Left lung (tissue), 10 donors: ENCODE results near the gene ZNF202. TPM values are rescaled to one million over a fixed set of nuclear protein-coding genes. Genes with fewer than 3 reads are reported as not detected.
A peak's percentile ranks its signal among the peaks of the same experiment; 100 is the strongest.
"Not testable (repeated sequence)": the region's sequence is repeated elsewhere in the genome, so short reads cannot be mapped to it uniquely, and the experiment has no call there.

ENCODE experiments used
- ATAC-seq: fragments of 200-7000 bp; cut with Tn5 transposase; one replicate; pipeline ENCODE4 v1.9.1; 2020; ENCODE audit warnings: moderate library complexity
- DNase-seq, 4 donors: peaks; one replicate each; pipeline ENCODE4 v3.0.0-alpha.2; 2013 to 2020
- H3K27ac ChIP-seq, 2 donors: fragments of 200-600 bp; sonication (generic) in 1 of 2; one replicate each; pipeline versions ENCODE4 v1.5.0 to v1.8.0; 2020 to 2021
- H3K27me3 ChIP-seq, 2 donors: fragments of 200-600 bp; sonication (generic) in 1 of 2; one replicate each; pipeline versions ENCODE4 v1.5.0 to v1.8.0; 2020 to 2021
- H3K36me3 ChIP-seq, 2 donors: fragments of 200-600 bp; sonication (generic) in 1 of 2; one replicate each; pipeline versions ENCODE4 v1.5.0 to v1.8.0; 2020 to 2021
- H3K4me1 ChIP-seq, 2 donors: fragments of 200-600 bp; one replicate each; pipeline ENCODE4 v1.8.0; 2021
- H3K4me3 ChIP-seq, 2 donors: fragments of 200-600 bp; sonication (generic) in 1 of 2; one replicate each; pipeline versions ENCODE4 v1.5.0 to v1.8.0; 2020 to 2021; ENCODE audit warnings: mild to moderate bottlenecking in 1 of 2
- H3K9me3 ChIP-seq, 2 donors: fragments of 200-600 bp; sonication (generic) in 1 of 2; one replicate each; pipeline versions ENCODE4 v1.5.0 to v1.8.0; 2020 to 2021
- intact Hi-C, 2 donors: fragments of 100-400 bp; cut with DNase I; formaldehyde crosslinking; loops; one replicate each; pipeline versions ENCODE4 v1.11.2 to v1.14.2; 2022
- polyA plus RNA-seq, 6 donors: library from polyadenylated mRNA; unstranded; fragments of 120-200 nt; gene quantifications; one replicate each; pipeline ENCODE4 v1.2.1, GENCODE V29; 2013; ENCODE audit not compliant: insufficient read length in 6 of 6
- total RNA-seq, 2 donors: library from RNA; stranded (reverse); fragmentation: NEBNext Ultra II Directional; extraction: Animal tissue kit (Norgen Biotek cat#: 25700); gene quantifications; one replicate each; pipeline ENCODE4 v1.2.1, GENCODE V29; 2021
- TF ChIP-seq, protein P1 (sequence below), 2 donors: fragments of 200-600 bp; sonication (generic) in 1 of 2; IDR thresholded peaks; one replicate each; pipeline versions ENCODE4 v1.5.0 to v1.8.0; 2021; ENCODE audit warnings: antibody characterized with exemption in 2 of 2
- donor health status: DM: no; HTN: yes; CAD: no.
- donor health status: DM: no; HTN: no; CAD: no.

The ZNF202 gene
- total and polyA plus RNA-seq, 8 donors, result 6.6 to 24.2 (median 20.7) TPM

DNA sequence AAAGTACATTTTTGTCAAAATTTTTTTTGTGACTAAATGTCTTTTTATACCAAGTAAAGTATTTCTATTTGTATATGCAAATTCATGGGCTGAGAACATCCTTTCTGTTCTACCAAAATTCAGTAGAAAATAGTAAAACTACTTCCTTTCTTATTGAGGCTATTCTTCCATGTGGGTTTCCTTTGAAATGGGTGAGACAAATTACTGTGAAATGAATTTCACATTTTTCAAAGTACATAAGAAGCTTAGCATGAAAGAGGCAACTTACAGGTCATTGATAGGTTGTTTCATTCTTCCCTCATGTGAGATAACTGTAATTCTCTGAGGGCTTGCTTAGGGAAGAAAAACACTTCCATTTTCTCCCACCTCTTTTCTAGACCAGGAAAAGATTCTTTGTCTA, 13.9 kb upstream of the ZNF202 start:
- H3K4me3 ChIP-seq, result no peak overlapping the region
- no peaks in the 10 kb centered on the region for H3K27me3 ChIP-seq
- ATAC-seq (no peak), DNase-seq (no peak)
- no peaks in the 10 kb centered on the region for H3K9me3 ChIP-seq
- H3K4me1 ChIP-seq, result no peaks in the 10 kb centered on the region
- H3K27ac ChIP-seq, result no peak overlapping the region
- no peaks in the 10 kb centered on the region for H3K36me3 ChIP-seq
- intact Hi-C loops, result no loop called here
- TF ChIP-seq, protein P1, sequence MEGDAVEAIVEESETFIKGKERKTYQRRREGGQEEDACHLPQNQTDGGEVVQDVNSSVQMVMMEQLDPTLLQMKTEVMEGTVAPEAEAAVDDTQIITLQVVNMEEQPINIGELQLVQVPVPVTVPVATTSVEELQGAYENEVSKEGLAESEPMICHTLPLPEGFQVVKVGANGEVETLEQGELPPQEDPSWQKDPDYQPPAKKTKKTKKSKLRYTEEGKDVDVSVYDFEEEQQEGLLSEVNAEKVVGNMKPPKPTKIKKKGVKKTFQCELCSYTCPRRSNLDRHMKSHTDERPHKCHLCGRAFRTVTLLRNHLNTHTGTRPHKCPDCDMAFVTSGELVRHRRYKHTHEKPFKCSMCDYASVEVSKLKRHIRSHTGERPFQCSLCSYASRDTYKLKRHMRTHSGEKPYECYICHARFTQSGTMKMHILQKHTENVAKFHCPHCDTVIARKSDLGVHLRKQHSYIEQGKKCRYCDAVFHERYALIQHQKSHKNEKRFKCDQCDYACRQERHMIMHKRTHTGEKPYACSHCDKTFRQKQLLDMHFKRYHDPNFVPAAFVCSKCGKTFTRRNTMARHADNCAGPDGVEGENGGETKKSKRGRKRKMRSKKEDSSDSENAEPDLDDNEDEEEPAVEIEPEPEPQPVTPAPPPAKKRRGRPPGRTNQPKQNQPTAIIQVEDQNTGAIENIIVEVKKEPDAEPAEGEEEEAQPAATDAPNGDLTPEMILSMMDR (IDR thresholded peaks at IDR 0.05), result no peak

DNA sequence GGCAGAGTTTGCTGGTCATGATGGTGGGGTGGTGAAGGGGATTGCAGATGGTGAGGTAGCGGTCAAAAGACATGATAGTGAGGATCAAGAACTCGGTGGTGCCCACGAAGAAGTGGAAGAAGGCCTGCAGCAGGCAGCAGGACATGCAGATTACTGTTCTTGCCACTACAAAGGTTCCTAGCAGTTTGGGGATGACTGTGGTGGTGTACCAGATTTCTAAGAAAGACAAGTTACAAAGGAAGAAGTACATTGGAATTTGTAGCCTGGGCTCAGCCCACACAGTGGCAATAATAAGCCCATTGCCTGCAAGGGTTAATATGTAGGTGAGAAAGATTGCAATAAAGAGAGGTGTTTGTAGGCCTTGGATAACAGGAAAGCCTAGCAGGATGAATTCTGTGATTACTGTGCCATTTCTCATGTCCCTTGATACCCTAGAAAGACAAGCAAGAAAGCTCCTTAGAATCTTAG, 12.7 kb upstream of the ZNF202 start, which contains the start of gene OR6X1:
OR6X1 (minus strand) TSS at position 418 of the 468 bp plus-strand sequence; CDS start at position 418, 0 bp downstream.
- DNase-seq, result no peak

DNA sequence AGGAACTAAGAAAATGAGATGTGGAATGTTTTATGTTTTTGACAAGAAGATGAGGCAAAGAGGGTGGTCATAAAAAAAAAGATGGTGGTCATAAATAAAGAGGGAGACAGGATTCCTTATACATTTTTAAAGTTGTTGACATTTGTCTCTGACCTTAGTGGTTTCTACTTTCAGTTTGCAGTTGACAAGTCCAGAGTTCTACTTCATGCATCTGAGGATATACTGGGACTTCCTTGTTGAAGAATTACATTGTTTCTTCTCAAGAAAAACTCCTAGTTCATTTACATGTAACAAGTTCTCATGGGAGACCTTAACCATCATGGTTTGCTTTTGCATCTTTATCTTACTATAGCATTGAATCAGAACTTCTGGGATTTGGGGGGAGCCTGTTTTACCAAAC, 11.7 kb upstream of the ZNF202 start:
- H3K27me3 ChIP-seq, result no peaks in the 10 kb centered on the region
- intact Hi-C loops, result no loop called here
- TF ChIP-seq, protein P1 (IDR thresholded peaks at IDR 0.05), result no peak
- H3K4me1 ChIP-seq, result no peaks in the 10 kb centered on the region
- no peaks in the 10 kb centered on the region for H3K9me3 ChIP-seq
- ATAC-seq (no peak), DNase-seq (no peak)
- H3K36me3 ChIP-seq, result no peaks in the 10 kb centered on the region
- H3K4me3 ChIP-seq, result no peak overlapping the region
- no peak overlapping the region for H3K27ac ChIP-seq

More for the DNA sequence above, 12.7 kb upstream of the ZNF202 start, which contains the start of gene OR6X1:
- H3K27me3 ChIP-seq, result no peaks in the 10 kb centered on the region
- no peak within 1 kb of the TSS for H3K27ac ChIP-seq
- intact Hi-C loops, result no loop called here
- H3K9me3 ChIP-seq, result no peaks in the 10 kb centered on the region
- H3K4me3 ChIP-seq, result no peak within 1 kb of the TSS
- TF ChIP-seq, protein P1 (IDR thresholded peaks at IDR 0.05), result no peak
- no peak for ATAC-seq
- no peaks in the 10 kb centered on the region for H3K4me1 ChIP-seq
- H3K36me3 ChIP-seq, result no peaks in the 10 kb centered on the region

DNA sequence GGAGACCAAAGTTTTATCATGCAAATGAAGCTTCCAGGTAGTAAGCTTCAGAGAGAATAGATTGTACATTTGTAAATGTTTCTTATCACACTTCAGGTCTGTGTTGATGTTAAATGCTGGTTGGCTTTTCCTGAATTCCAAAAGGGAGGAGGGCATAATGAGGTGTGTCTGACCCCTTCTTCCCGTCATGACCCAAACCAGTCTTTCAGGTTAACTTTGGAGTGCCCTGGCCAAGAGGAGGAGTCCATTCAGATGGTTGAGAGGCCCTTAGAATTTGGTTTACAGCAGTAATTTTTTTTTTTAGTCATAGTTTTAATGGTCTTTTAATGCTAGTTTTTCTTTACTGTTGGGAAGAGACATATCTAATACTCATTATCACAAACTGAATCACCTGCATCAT, 10.3 kb upstream of the ZNF202 start:
- Histone ChIP-seq H3K27ac (no peak overlapping the region), H3K36me3 (no peaks in the 10 kb centered on the region), H3K4me1 (no peaks in the 10 kb centered on the region), H3K4me3 (no peak overlapping the region), H3K9me3 (no peaks in the 10 kb centered on the region), H3K27me3 (no peaks in the 10 kb centered on the region)
- peak in 2 of 4 donors; percentile 7 to 52 for DNase-seq
- intact Hi-C loops, result no loop called here
- ATAC-seq, result peak; percentile 59
- TF ChIP-seq, protein P1 (IDR thresholded peaks at IDR 0.05), result no peak

DNA sequence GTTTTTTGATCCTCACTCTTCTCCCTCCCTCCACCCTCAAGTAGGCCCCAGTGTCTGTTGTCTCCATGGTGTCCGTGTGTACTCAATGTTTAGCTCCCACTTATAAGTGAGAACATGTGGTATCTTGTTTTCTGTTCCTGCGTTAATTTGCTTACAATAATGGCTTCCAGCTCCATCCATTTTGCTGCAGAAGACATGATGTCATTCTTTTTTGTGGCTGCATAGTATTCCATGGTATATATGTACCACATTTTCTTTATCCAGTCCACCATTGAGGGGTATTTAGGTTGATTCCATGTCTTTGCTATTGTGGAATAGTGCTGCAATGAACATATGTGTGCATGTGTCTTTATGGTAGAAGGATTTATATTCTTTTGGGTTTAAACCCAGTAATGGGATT, 6.9 kb upstream of the ZNF202 start:
- intact Hi-C loops, DNase-seq: not testable (repeated sequence)

More for the DNA sequence above, 6.9 kb upstream of the ZNF202 start:
- H3K27me3 ChIP-seq, ATAC-seq, H3K36me3 ChIP-seq, H3K4me1 ChIP-seq, H3K27ac ChIP-seq, H3K4me3 ChIP-seq, H3K9me3 ChIP-seq: not testable (repeated sequence)
